ENCODE measurements around the gene COL23A1. TPM values are rescaled to one million over a fixed set of nuclear protein-coding genes. Genes with fewer than 3 reads are reported as not detected.

The COL23A1 gene
- polyA plus RNA-seq, 2 of the 4 experiments (the other 2 are of a cell fraction): not detected

GRCh38 chr5:178417391-178417811, 172.8 kb downstream of the COL23A1 start:
- H3K4me2 ChIP-seq: no peak overlapping the region
- H3K27ac ChIP-seq: no peak overlapping the region
- TF ChIP-seq HOXB13 (CRISPR knock-in tag; IDR thresholded peaks at IDR 0.05; ENCODE audit: low read depth): no peak
- no peak for TF ChIP-seq RNF2 (IDR thresholded peaks at IDR 0.05; ENCODE audit: borderline replicate concordance, low read depth)
- no peak for TF ChIP-seq HEYL (CRISPR knock-in tag; IDR thresholded peaks at IDR 0.05)
- no peak for TF ChIP-seq HMGXB4 (CRISPR knock-in tag; IDR thresholded peaks at IDR 0.05; ENCODE audit: borderline replicate concordance)
- TF ChIP-seq, protein P1, sequence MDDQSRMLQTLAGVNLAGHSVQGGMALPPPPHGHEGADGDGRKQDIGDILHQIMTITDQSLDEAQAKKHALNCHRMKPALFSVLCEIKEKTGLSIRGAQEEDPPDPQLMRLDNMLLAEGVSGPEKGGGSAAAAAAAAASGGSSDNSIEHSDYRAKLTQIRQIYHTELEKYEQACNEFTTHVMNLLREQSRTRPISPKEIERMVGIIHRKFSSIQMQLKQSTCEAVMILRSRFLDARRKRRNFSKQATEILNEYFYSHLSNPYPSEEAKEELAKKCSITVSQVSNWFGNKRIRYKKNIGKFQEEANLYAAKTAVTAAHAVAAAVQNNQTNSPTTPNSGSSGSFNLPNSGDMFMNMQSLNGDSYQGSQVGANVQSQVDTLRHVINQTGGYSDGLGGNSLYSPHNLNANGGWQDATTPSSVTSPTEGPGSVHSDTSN (IDR thresholded peaks at IDR 0.05): no peak
- TF ChIP-seq MAFK (IDR thresholded peaks at IDR 0.05; ENCODE audit: partially characterized antibody): no peak
- TF ChIP-seq ESRRA (IDR thresholded peaks at IDR 0.05; ENCODE audit: borderline replicate concordance, low read length): no peak
- TF ChIP-seq CHD4 (IDR thresholded peaks at IDR 0.05; ENCODE audit: borderline replicate concordance): no peak
- no peak for TF ChIP-seq ZSCAN20 (CRISPR knock-in tag; IDR thresholded peaks at IDR 0.05)
- TF ChIP-seq NPAS2 (CRISPR knock-in tag; IDR thresholded peaks at IDR 0.05; ENCODE audit: borderline replicate concordance): no peak
- no peak for TF ChIP-seq TFCP2L1 (CRISPR knock-in tag; IDR thresholded peaks at IDR 0.05)
- no peak for TF ChIP-seq HOXA7 (CRISPR knock-in tag; IDR thresholded peaks at IDR 0.05)
- no peak for TF ChIP-seq FOSL2 (IDR thresholded peaks at IDR 0.05)
- TF ChIP-seq FOSL2 (CRISPR knock-in tag; IDR thresholded peaks at IDR 0.05): no peak
- TF ChIP-seq CBX2 (IDR thresholded peaks at IDR 0.05; ENCODE audit: borderline replicate concordance, low read depth): no peak
- no peak for TF ChIP-seq HDAC2 (IDR thresholded peaks at IDR 0.05)
- TF ChIP-seq MYC (IDR thresholded peaks at IDR 0.05; ENCODE audit: borderline replicate concordance, low read length): no peak
- no peak for TF ChIP-seq HOXB5 (CRISPR knock-in tag; IDR thresholded peaks at IDR 0.05)
- no peak for TF ChIP-seq BCL3 (IDR thresholded peaks at IDR 0.05)
- POLR2A ChIA-PET: no interaction called here
- WGBS (ENCODE audit: missing lambda C conversion rate): 68% methylated on average over 13 of the region's 13 CpGs
- DNase-seq (ENCODE audit: low read depth in 1 of 2, low spot score in 1 of 2) (no peak), ATAC-seq (no peak), FAIRE-seq (no peak)
- no peak overlapping the region for H3K4me3 ChIP-seq
- H3K4me1 ChIP-seq: no peaks in the 10 kb centered on the region
- no peaks in the 10 kb centered on the region; the same call in 2 of the 3 replicates for H3K9me3 ChIP-seq
- CTCF ChIA-PET: interaction anchor here (1.2 kb wide), 1 partner anchor 137 kb away, joined by 3 read pairs; no protein-coding TSS in a partner anchor

DNA sequence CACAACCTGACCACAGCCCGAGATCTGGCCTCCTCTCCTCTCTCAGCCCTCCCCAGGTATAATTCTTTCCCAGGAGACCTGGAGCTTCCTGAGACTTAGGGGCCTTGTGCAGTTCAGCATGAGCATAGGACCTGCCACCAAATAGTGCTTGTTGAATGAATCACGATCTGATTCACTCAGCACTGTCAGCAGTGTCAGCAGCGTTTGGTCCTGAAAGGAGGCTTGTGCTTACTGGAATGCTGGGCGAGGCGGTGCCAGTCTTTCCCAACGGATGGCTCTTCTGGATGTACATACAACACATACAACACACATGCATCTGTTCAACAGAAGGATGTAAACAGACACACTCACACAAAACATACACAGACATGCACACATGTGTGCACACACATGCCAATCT, 173.3 kb downstream of the COL23A1 start:
- POLR2A ChIA-PET: no interaction called here
- TF ChIP-seq, protein P1 (IDR thresholded peaks at IDR 0.05): no peak
- TF ChIP-seq, protein P2, sequence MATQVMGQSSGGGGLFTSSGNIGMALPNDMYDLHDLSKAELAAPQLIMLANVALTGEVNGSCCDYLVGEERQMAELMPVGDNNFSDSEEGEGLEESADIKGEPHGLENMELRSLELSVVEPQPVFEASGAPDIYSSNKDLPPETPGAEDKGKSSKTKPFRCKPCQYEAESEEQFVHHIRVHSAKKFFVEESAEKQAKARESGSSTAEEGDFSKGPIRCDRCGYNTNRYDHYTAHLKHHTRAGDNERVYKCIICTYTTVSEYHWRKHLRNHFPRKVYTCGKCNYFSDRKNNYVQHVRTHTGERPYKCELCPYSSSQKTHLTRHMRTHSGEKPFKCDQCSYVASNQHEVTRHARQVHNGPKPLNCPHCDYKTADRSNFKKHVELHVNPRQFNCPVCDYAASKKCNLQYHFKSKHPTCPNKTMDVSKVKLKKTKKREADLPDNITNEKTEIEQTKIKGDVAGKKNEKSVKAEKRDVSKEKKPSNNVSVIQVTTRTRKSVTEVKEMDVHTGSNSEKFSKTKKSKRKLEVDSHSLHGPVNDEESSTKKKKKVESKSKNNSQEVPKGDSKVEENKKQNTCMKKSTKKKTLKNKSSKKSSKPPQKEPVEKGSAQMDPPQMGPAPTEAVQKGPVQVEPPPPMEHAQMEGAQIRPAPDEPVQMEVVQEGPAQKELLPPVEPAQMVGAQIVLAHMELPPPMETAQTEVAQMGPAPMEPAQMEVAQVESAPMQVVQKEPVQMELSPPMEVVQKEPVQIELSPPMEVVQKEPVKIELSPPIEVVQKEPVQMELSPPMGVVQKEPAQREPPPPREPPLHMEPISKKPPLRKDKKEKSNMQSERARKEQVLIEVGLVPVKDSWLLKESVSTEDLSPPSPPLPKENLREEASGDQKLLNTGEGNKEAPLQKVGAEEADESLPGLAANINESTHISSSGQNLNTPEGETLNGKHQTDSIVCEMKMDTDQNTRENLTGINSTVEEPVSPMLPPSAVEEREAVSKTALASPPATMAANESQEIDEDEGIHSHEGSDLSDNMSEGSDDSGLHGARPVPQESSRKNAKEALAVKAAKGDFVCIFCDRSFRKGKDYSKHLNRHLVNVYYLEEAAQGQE (IDR thresholded peaks at IDR 0.05): no peak
- TF ChIP-seq HMGXB4 (CRISPR knock-in tag; IDR thresholded peaks at IDR 0.05; ENCODE audit: borderline replicate concordance) (no peak), RFX5 (IDR thresholded peaks at IDR 0.05) (no peak), ZFP36 (IDR thresholded peaks at IDR 0.05; ENCODE audit: borderline replicate concordance, partially characterized antibody) (no peak), EP300 (IDR thresholded peaks at IDR 0.05) (no peak), ELK1 (IDR thresholded peaks at IDR 0.05; ENCODE audit: low read depth, low read length) (no peak), CEBPB (IDR thresholded peaks at IDR 0.05) (no peak)

More for the DNA sequence above, 173.3 kb downstream of the COL23A1 start:
- FAIRE-seq: no peak
- Histone ChIP-seq H3K4me2 (no peak overlapping the region), H3K27ac (no peak overlapping the region), H3K4me1 (no peaks in the 10 kb centered on the region), H3K4me3 (no peak overlapping the region), H3K9me3 (no peaks in the 10 kb centered on the region; the same call in 2 of the 3 replicates)
- 28% methylated on average over 6 of the region's 6 CpGs for WGBS (ENCODE audit: missing lambda C conversion rate)
- ATAC-seq: peak; percentile 60 to 64; a peak in 5 of 6 replicates
- peak in 1 of 2 experiments; percentile 23 for DNase-seq (ENCODE audit: low read depth in 1 of 2, low spot score in 1 of 2)
- CTCF ChIA-PET: interaction anchor here (1.2 kb wide), 1 partner anchor 136 kb away, joined by 3 read pairs; no protein-coding TSS in a partner anchor

Measured in A549 (cell line).